GM04503 (cell line): ENCODE data around the gene TMEM86B.
"Not testable (repeated sequence)": the region's sequence is repeated elsewhere in the genome, so short reads cannot be mapped to it uniquely, and the experiment has no call there.

Source experiments
- DNase-seq: peaks from one replicate; pipeline ENCODE4 v3.0.0-alpha.2; 2012; ENCODE audit warnings: low read depth

TMEM86B gene

GRCh38 chr19:55220525-55220924 is 8.0 kb downstream of the TMEM86B start:
- no peak for DNase-seq

- peak; percentile 98 for DNase-seq
Measured at GRCh38 chr19:55216461-55217198, 11.9 kb downstream of the TMEM86B start.

GRCh38 chr19:55213547-55213946 is 15.0 kb downstream of the TMEM86B start:
- no peak for DNase-seq

GRCh38 chr19:55212447-55212846 is 16.1 kb downstream of the TMEM86B start:
- DNase-seq, result no peak

GRCh38 chr19:55209693-55210472 is 18.7 kb downstream of the TMEM86B start:
- peak; percentile 80 for DNase-seq

GRCh38 chr19:55208880-55209692 is 19.5 kb downstream of the TMEM86B start, which contains the start of gene PTPRH:
Gene PTPRH, minus strand, starts transcription at chr19:55209501. Its CDS starts 68 bp downstream, at chr19:55209433.
- DNase-seq, result no peak

GRCh38 chr19:55206664-55207500 is 21.7 kb downstream of the TMEM86B start:
- DNase-seq, result peak; percentile 54

- DNase-seq, result not testable (repeated sequence)
Measured at GRCh38 chr19:55202199-55202598, 26.4 kb downstream of the TMEM86B start.

- no peak for DNase-seq
Measured at GRCh38 chr19:55199620-55200204, 28.9 kb downstream of the TMEM86B start.

GRCh38 chr19:55198651-55199050 is 29.9 kb downstream of the TMEM86B start:
- DNase-seq, result no peak

- no peak for DNase-seq
Measured at GRCh38 chr19:55197528-55197927, 31.0 kb downstream of the TMEM86B start.

- no peak for DNase-seq
Measured at GRCh38 chr19:55196803-55197202, 31.8 kb downstream of the TMEM86B start.

- no peak for DNase-seq
Measured at GRCh38 chr19:55193481-55193880, 35.1 kb downstream of the TMEM86B start.

GRCh38 chr19:55189403-55189835 is 39.1 kb downstream of the TMEM86B start:
- peak; percentile 68 for DNase-seq

GRCh38 chr19:55188625-55189024 is 39.9 kb downstream of the TMEM86B start:
- DNase-seq, result no peak

- DNase-seq, result no peak
Measured at GRCh38 chr19:55186080-55186479, 42.5 kb downstream of the TMEM86B start.

GRCh38 chr19:55181740-55182139 is 46.8 kb downstream of the TMEM86B start:
- DNase-seq, result no peak

- DNase-seq, result no peak
Measured at GRCh38 chr19:55179606-55180484, 48.7 kb downstream of the TMEM86B start, which contains the start of gene SYT5. Gene SYT5, minus strand, starts transcription at chr19:55180289. Its CDS starts 1,248 bp downstream, at chr19:55179041.

- no peak for DNase-seq
Measured at GRCh38 chr19:55178781-55179599, 49.6 kb downstream of the TMEM86B start.
